GM18873 (cell line): Measurements from ENCODE around the gene TMEM269.

Experiments
- ATAC-seq: cut with Tn5 transposase; IDR thresholded peaks from one replicate; pipeline ENCODE4 v1.9.1; 2021; ENCODE audit warnings: mild to moderate bottlenecking, moderate library complexity, moderate number of reproducible peaks; ENCODE audit not compliant: unreplicated experiment, low FRiP score

Gene TMEM269

DNA sequence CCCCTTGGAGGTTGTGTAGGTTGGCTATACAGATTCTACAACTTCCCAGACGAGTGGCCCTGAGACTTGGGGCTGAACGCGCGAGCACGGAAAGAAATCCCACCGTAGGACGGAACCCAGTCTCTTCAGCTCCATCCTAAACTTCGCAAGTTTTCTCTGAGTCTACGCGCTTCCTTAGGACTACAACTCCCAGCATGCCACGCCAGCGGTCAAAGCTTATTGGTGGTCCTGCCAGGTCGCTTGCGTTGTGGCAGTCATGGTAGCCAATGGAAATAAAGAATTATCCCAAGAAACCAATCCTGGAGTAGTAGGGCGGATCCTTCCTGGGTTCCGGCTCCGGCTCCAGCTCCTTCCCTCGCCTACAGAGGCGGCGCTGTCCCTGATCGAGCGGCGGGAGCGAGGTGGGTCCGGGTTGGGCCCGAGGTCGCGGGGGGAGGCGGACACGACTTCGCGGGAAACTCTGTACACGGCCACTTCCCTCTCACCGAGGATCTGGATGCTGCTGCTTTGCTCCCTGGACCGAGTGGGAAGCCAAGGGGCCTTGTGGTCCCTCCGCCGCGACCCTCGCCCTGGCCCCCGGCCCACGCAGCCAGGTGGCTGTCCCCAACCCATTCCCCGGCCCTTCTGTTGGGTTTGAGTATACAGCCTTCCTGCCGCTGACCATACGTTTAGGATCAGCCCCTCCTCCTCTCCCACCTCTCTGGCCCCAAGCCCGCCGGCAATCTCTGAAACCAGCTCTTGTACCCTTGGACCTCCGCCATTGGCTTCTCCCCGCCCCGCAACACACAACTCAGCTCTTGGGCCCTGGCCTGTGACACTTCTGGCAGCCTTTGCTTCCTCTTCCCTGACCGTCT lies 61.7 kb downstream of the TMEM269 start, which contains the start of gene ZNF691:
Gene ZNF691 (plus strand): TSS at position 357 of the 854 bp plus-strand sequence. CDS start 3,046 bp downstream, outside the sequence.
- peak; percentile 92 for ATAC-seq

DNA sequence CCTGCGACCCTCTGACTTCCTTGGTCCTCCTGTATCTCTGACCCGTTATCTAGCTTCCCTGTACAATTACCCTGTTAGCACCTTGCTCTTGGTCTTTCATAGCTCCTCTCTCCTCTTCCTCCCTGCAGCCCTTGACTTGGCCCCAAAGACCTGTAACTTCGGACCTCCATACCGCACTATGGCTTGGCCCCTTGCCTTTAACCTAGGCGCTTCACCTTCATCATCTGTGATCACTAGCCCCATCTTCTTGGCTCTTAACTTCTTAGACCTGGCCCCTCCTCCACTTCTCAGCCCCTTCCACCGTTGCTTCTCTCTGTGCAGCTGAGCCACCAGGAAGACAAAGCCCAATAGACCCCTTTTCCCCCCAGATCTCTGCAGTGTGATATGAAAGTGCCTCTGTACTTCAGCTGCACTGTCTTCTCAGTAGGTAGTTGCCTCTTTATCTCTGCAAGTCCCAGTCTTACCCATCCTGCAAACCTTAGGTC lies 62.4 kb downstream of the TMEM269 start:
- no peak for ATAC-seq

DNA sequence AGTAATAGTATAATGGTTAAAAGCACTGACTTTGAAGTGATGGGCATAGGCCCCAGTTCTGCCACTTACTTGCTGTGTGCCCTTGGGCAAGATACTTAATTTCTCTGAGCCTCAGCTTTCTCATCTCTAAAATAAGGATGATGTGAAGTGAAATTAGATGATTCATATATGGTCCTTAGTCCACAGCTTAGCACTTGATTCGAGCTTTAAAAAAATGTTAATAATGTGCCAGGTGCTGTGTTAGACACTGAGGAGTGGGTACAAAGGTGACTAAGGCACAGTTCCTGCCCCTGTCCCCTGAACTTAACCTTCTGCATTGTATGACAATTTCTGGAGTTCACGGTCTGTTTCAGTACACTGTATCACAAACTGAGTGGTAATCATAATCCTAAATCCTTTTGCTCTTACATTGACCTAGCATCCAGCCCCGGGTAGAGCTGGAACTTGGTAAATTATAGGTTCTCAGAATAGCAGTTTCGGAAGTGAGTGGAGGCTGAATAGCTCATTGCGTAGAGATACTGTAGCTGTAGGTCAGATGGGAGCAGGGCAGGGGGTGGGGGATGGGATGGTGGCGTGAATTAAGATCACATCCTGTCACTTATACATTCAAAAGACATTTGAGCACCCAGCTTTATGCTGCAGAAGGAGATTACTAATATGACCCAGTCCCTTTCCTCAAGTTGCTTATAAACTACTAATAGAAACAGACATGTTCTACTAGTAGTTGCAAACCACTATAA lies 63.1 kb downstream of the TMEM269 start:
- ATAC-seq = no peak

DNA sequence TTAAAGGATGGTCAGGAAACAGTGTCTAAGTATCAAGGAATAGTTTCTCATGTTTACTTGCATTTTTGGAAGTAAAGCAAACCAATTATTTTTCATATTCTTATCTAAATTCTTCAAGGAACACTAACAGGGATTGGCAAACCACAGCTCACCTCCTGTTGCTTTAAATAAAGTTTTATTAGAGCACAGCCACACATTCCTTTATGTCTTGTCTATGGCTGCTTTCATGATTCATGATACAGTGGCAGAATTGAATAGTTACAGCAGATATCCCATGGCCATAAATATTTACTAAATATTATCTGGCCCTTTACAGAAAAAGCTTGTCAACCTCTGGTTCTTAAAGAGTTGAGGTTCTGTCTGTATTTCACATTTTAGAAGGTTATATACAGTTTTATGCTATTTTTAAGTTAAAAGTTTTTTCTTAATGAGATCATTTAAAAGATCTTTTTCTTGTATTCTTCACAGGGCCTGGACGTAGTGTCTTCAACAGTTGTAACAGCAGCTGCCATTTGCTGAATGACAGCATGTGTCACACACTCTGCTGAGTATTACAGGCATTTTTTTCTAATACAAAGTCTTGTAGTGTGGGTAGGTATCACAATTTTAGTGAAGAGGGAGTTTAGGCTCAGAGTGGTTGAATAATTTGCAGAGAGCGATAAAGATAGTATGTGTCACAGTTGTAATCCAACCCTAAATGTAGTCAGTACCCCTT lies 64.2 kb downstream of the TMEM269 start:
- ATAC-seq = no peak

DNA sequence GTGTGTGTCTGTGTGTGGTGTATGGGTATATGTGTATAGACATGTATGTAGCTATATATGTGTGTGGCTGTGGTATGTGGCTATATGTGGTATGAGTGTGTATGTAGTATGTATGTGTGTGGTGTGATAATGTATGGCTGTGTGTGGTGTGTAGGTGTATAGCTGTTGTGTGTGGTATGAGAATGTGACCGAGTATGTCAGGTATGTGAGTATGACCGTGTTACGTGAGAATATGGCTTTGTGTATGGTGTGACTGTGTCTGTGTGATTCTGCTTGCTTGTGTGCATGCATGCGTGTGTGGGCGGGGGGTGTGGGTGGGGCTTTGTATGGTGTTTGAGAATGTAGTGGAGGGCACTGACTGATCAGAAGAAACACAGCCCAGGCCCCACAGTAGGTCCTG lies 65.2 kb downstream of the TMEM269 start:
- no peak for ATAC-seq
